Measurements from ENCODE around the gene KLF7.

DNA sequence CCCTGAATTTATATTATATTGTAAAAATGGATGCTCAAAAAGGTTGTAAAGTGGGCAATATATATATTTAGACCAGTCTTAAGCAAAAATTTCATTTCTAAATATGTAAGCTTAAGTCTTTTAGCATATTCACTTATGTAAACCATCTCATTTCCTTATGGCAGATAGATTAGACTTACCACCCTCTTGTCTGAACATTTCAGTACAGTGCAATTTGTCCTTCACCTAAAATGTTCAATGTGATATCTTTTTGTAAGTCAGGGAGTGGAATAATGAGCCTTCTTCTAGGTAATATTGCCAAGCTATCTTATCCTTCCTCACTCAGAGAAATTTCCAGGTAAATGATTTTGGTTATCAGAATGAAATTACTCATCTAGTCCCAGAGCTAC lies 92.3 kb downstream of the KLF7 start:
- TF ChIP-seq, protein P1, sequence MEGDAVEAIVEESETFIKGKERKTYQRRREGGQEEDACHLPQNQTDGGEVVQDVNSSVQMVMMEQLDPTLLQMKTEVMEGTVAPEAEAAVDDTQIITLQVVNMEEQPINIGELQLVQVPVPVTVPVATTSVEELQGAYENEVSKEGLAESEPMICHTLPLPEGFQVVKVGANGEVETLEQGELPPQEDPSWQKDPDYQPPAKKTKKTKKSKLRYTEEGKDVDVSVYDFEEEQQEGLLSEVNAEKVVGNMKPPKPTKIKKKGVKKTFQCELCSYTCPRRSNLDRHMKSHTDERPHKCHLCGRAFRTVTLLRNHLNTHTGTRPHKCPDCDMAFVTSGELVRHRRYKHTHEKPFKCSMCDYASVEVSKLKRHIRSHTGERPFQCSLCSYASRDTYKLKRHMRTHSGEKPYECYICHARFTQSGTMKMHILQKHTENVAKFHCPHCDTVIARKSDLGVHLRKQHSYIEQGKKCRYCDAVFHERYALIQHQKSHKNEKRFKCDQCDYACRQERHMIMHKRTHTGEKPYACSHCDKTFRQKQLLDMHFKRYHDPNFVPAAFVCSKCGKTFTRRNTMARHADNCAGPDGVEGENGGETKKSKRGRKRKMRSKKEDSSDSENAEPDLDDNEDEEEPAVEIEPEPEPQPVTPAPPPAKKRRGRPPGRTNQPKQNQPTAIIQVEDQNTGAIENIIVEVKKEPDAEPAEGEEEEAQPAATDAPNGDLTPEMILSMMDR (IDR thresholded peaks at IDR 0.05; ENCODE audit: low read depth, low read length, poor library complexity, severe bottlenecking): no peak
- TF ChIP-seq EZH2phosphoT487 (IDR thresholded peaks at IDR 0.05; ENCODE audit: borderline replicate concordance, low read length): no peak

Measured in DOHH2 (cell line).